Stimulated activated CD8-positive, alpha-beta memory T cell treated with anti-CD3 and anti-CD28 coated beads, Interleukin-15, amount 100 ng/mL, for 4 hours (primary cell): ENCODE results near the gene SAMD14.

Source experiments
- DNase-seq, 2 donors: peaks; one replicate each; pipeline ENCODE4 v3.0.0-alpha.2; 2020; ENCODE audit warnings: low read depth in 2 of 2

The SAMD14 gene

GRCh38 chr17:50165066-50165465 is 35.1 kb upstream of the SAMD14 start:
- no peak for DNase-seq

GRCh38 chr17:50164697-50164988 is 34.7 kb upstream of the SAMD14 start:
- no peak for DNase-seq

- DNase-seq: no peak
Measured at GRCh38 chr17:50163843-50164696, 34.1 kb upstream of the SAMD14 start.

DNA sequence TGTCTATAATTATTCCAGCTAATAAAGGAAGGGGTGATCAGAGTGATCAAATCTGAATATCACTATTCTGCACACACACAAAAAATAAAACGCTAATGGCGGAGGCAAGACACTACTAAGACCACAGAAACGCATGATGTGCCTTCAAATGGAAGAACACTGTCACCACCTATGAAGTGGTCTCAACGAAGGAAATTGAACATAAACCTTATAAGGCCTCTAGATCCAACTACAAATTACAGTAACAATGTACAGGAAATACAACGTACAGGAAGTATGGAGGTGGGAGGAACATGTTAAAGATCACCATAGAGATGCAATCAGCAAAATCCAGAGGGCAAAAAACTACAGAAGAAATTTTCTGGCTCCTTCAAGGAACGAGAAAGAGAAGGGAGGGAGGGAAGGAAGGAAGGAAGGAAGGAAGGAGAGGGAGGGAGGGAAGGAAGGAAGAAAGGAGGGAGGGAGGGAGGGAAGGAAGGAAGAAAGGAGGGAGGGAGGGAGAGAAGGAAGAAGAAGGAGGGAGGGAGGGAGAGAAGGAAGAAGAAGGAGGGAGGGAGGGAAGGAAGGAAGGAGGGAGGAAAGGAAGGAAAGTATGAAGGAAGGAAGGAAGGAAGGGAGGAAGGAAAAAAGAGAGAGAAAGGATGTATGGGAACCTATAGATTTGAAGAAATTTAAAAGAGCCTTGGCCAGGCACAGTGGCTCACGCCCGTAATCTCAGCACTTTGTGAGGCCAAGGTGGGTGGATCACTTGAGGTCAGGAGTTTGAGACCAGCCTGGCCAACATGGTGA is 32.7 kb upstream of the SAMD14 start:
- no peak for DNase-seq

DNA sequence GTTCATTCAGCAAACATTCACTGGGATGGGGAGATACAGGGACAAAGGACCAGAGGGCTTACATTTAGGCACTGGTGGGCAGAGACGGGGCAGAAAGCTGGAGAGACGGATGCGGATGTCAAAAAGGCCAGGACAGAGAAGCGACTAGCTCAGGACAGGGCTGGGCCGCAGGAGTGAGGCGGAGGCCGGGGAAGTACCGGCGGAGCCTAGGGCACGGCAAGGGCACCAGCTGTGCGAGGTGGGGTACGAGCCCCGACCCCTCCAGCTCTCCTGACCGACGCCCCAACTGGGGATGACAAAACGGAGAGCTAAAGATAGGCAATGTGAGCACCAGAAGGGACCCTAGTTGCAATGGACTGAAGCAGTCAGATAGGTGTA is 31.9 kb upstream of the SAMD14 start:
- DNase-seq: no peak

- DNase-seq: peak; percentile 90 to 91
Measured at GRCh38 chr17:50161023-50161910, 31.3 kb upstream of the SAMD14 start.

DNA sequence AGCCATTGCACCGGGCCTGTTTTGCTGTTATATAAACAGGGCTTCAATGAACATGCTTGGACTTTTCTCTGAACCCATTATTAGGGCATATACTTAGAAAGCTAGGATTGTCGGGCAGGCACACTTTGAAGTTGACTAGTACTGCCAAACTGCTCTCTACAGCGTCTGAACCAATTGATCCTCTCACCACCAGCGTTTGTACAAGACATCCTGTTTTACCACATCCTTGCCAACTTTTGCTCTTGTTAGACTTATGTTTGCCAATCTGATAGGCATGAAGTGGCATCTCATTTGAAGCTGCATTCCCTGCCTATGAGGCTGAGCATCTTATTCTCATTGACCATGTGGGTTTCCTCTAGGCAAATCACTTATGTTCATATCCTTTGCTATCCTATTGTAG is 27.9 kb upstream of the SAMD14 start:
- DNase-seq: no peak

DNA sequence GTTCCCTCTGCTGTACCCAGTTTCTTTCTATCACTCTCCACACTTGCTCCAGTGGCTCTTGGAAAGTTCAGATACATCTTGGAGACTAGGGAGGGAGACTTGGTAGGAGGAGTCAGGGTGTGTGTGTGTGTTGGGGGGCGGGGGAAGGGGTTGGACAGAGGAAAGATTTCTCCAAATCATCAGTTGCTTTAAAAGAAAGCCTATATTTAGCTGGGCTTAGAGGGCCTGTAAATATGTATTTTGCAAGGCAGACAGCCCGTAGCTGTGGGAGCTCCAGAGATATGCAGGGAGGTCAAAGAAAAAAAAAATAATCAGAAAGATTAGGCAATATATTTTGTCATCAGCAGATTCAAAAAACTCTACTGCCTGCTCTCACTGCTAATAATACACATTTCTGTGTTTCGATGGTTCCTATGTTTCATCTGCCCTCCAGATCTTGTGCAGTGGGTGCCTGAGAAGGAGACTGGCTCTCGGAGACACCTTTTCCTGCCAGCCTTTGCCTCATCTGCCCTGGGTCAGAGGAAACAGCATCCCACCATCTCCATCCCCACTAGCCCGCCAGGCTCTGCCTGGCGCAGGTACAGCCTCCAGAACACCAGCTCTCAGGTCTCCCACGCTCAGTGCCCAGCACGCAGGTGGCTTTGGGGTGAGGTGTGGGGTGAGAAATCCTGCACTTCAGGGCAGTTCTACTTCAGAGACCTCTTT is 25.3 kb upstream of the SAMD14 start:
- DNase-seq: no peak

DNA sequence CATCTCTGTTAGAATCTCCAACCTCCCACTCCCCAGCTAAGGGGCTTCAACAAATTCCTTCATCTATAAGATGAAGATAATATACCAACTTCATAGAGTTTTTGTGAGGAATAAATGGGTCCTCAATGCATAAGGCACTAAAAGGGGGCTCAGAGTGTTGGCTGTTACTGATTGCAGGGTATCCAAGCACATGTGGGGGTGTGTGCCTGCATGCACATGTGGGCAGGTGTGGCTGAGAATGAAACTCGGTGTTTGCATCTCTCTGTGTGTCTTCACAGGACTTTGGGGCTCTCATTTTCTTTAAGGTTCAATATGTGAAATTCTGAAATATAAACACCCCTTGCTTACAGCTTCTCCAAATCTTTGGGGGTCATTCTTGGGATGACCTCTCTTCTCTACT is 24.6 kb upstream of the SAMD14 start:
- DNase-seq: no peak

GRCh38 chr17:50153650-50154575 is 24.0 kb upstream of the SAMD14 start:
- no peak for DNase-seq

- no peak for DNase-seq
Measured at GRCh38 chr17:50152736-50153135, 22.8 kb upstream of the SAMD14 start.

DNA sequence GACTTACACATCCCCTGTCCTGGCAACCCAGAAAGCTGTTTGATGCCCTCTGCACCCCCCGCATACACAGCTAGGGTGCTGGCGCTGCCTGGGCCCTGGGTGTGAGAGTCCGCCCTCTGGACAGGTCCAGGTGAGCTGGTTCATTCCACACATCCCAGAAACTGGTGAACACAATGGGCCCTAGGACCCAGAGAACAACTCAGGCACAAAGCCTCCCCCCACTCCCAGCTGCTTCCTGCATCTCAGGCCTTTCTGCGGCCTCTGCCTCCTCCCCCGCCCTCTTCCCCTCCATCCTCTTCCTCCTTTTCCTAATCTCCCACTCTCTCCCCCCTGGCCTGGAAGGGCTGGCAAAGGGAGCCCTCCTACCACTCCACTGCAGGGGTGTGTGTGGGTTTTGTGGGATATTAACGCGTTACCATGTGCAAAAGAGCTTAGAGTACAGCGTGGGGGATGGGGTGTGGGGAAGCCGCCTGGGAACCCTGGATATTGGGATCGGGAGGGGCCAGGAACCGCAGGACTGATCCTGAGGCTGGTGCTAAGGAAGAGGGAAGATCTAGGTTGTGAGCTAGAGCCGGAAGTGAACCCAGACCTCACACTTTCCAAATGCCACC is 22.1 kb upstream of the SAMD14 start:
- DNase-seq: no peak

GRCh38 chr17:50151041-50151936 is 21.3 kb upstream of the SAMD14 start:
- DNase-seq: peak; percentile 69 to 76

DNA sequence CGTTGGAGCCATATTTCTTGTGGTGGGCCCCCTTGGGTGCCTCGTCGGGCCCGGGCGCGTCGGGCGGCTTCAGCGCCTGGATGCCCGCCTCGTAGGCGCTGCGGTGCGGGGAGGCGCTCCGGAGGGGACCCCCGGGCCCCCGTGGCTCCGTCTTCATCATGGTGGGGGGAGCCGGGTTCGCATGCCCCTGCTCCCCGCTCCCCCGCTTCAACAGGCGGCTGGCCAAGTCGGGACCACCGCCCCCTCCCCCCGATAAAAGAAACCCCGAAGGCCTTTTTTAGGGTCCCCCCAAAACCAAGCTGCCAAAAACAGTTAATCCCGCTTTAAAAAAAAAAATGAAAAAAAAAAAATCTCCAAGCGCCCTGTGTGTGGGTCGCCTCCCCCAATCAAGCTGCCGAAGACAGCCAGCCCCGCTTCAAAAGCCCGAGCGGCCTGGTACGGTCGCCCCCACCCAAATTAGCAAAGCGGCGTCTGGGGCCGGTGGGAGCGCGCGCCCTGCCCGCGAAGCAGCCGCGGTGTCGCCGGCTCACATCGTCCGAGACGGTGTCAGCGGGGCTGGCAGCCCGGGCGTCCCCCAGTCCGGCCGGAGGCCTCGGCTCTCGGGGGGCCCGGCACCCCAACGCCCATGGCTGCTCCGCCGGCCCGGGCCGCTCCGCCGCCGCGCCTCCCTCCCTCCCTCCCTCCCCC is 20.5 kb upstream of the SAMD14 start, which contains the start of gene PPP1R9B:
PPP1R9B (minus strand) TSS at position 324 of the 687 bp plus-strand sequence; CDS start at position 160, 164 bp downstream.
- no peak for DNase-seq

DNA sequence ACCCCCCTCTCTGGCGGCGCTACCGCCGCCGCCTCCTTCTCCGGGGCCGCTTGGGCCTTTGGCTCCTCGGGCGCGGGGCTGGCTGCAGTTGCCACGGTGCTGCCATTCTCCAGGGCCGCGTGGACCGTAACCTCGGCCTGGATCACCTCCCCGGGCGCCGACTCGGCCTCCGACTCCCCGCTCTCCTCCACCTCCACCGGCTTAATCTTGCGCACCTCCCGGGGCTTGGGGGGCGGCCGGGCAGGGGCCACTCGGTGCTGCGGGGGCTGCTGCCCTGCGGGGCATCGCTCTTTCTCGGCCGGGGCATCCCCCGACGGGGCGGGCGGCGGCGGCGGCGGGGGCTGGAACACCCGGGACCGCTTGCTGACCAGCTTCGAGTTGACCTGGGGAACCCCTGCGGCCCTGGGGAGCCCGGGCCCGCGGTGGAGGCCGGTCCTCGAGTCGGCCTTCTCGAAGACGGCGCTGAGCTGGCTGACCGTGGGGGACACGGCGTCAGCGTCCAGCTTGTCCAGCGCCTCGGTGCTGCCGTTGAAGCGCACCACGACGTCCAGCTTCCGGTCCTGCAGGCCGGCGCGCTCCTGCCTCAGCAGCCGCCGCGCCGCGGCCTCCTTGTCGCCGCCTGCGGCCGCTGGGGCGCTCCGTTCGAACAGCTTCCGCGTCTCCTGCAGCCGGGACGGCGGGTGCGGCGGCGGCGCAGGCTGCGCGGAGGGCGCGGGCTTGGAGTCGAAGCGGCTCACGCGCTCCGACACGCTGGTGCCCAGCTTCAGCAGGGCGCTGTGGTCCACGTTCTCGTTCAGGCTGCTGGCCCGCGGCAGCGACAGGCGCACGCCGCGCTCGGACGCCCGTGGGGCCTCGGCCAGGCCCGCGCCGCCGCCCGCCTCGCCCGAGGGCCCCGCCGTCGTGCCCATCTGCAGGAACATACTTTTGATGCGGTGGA is 19.7 kb upstream of the SAMD14 start:
- peak in 1 of 2 donors; percentile 37 for DNase-seq

- DNase-seq: no peak
Measured at GRCh38 chr17:50149091-50149416, 19.1 kb upstream of the SAMD14 start.
